ENCODE results near the gene PGM2.

PGM2 gene

GRCh38 chr4:37825968-37826294 is 555 bp upstream of the PGM2 start:
- no peak for DNase-seq (ENCODE audit: extremely low spot score)
- POLR2A ChIA-PET: interaction anchor here (0.6 to 1.6 kb wide), 3 partner anchors 12 to 66 kb away, joined by 3 to 8 read pairs (median 4); no protein-coding TSS in a partner anchor
- TF ChIP-seq CTCF (IDR thresholded peaks at IDR 0.05; ENCODE audit: control extremely low read depth, extremely low read depth, low read depth, missing control alignments): no peak
- CTCF ChIA-PET: interaction anchor here (0.7 to 2.9 kb wide), 6 partner anchors 10 to 216 kb away, joined by 3 to 15 read pairs (median 4); no protein-coding TSS in a partner anchor

GRCh38 chr4:37827030-37827685 is 672 bp downstream of the PGM2 start:
- peak; percentile 31 for DNase-seq (ENCODE audit: extremely low spot score)
- CTCF ChIA-PET: interaction anchor here (1.6 to 2.9 kb wide), 2 partner anchors 23 to 215 kb away, joined by 4 to 12 read pairs; no protein-coding TSS in a partner anchor
- POLR2A ChIA-PET: interaction anchor here (1.6 kb wide), 1 partner anchor 65 kb away, joined by 8 read pairs; no protein-coding TSS in a partner anchor

GRCh38 chr4:37827802-37828321 is 1.4 kb downstream of the PGM2 start:
- ChIA-PET CTCF (no interaction called here), POLR2A (no interaction called here)
- no peak for TF ChIP-seq CTCF (IDR thresholded peaks at IDR 0.05; ENCODE audit: control extremely low read depth, extremely low read depth, low read depth, missing control alignments)
- no peak for DNase-seq (ENCODE audit: extremely low spot score)

More at GRCh38 chr4:37827030-37827685, 672 bp downstream of the PGM2 start:
- TF ChIP-seq CTCF (IDR thresholded peaks at IDR 0.05; ENCODE audit: control extremely low read depth, extremely low read depth, low read depth, missing control alignments): no peak

- no peak for DNase-seq (ENCODE audit: extremely low spot score)
- TF ChIP-seq CTCF (IDR thresholded peaks at IDR 0.05; ENCODE audit: control extremely low read depth, extremely low read depth, low read depth, missing control alignments): no peak
- POLR2A ChIA-PET: no interaction called here
- CTCF ChIA-PET: no interaction called here
These were observed 2.4 kb downstream of the PGM2 start for GRCh38 chr4:37828843-37829242.

- ChIA-PET CTCF (interaction anchor here (1.2 kb wide), 1 partner anchor 12 kb away, joined by 3 read pairs; no protein-coding TSS in a partner anchor), POLR2A (no interaction called here)
- TF ChIP-seq CTCF (IDR thresholded peaks at IDR 0.05; ENCODE audit: control extremely low read depth, extremely low read depth, low read depth, missing control alignments): no peak
- no peak for DNase-seq (ENCODE audit: extremely low spot score)
These were observed 4.2 kb downstream of the PGM2 start for GRCh38 chr4:37830640-37831039.

- no peak for TF ChIP-seq CTCF (IDR thresholded peaks at IDR 0.05; ENCODE audit: control extremely low read depth, extremely low read depth, low read depth, missing control alignments)
- DNase-seq (ENCODE audit: extremely low spot score): no peak
- ChIA-PET CTCF (interaction anchor here (1.1 to 2.8 kb wide), 4 partner anchors 10 to 200 kb away, joined by 3 to 15 read pairs (median 4); partner anchors contain the start of gene PGM2), POLR2A (no interaction called here)
These were observed 8.5 kb downstream of the PGM2 start for GRCh38 chr4:37835031-37835430.
